Neural cell (in vitro differentiated cells): Measurements from ENCODE around the gene FCN3.

Source experiments
- EP300 ChIP-seq: fragments of 450-650 bp; conservative IDR thresholded peaks from 2 replicates; pipeline ENCODE4 v1.6.1; 2014; ENCODE audit warnings: antibody characterized with exemption, mild to moderate bottlenecking, moderate library complexity; ENCODE audit not compliant: poor library complexity, severe bottlenecking
- EZH2 ChIP-seq: fragments of 200-600, 300-800 bp; shearing (Covaris generic), sonication (generic); IDR thresholded peaks from 2 replicates; pipeline ENCODE4 v1.6.1; 2014; ENCODE audit warnings: antibody characterized with exemption, low read length, borderline replicate concordance, mild to moderate bottlenecking; ENCODE audit not compliant: insufficient read depth, poor library complexity, severe bottlenecking
- MXI1 ChIP-seq: fragments of 450-650 bp; conservative IDR thresholded peaks from 2 replicates; pipeline ENCODE4 v1.6.1; 2014; ENCODE audit warnings: antibody characterized with exemption, mild to moderate bottlenecking; ENCODE audit not compliant: poor library complexity, severe bottlenecking
- POLR2AphosphoS5 ChIP-seq: IDR thresholded peaks from 2 replicates; pipeline ENCODE4 v1.6.1; 2012
- RAD21 ChIP-seq: fragments of 450-650 bp; conservative IDR thresholded peaks from 2 replicates; pipeline ENCODE4 v1.6.1; 2014; ENCODE audit warnings: antibody characterized with exemption, mild to moderate bottlenecking, moderate library complexity
- SMC3 ChIP-seq: fragments of 450-650 bp; conservative IDR thresholded peaks from 2 replicates; pipeline ENCODE4 v1.6.1; 2014; ENCODE audit warnings: antibody characterized with exemption, mild to moderate bottlenecking, moderate library complexity; ENCODE audit not compliant: poor library complexity
- TAF1 ChIP-seq: IDR thresholded peaks from 2 replicates; pipeline ENCODE4 v1.6.1; 2012; ENCODE audit warnings: low read depth
- TF ChIP-seq, protein P1 (sequence below): fragments of 450-650 bp; IDR thresholded peaks from 2 replicates; pipeline ENCODE4 v1.5.1; 2014; ENCODE audit warnings: antibody characterized with exemption, mild to moderate bottlenecking, moderate library complexity; ENCODE audit not compliant: poor library complexity, severe bottlenecking
- TF ChIP-seq, protein P2 (sequence below): IDR thresholded peaks from 2 replicates; pipeline ENCODE4 v1.6.1; 2012; ENCODE audit warnings: borderline replicate concordance

GRCh38 chr1:27397749-27398148 lies 23.1 kb upstream of the FCN3 start:
- TF ChIP-seq, protein P1, sequence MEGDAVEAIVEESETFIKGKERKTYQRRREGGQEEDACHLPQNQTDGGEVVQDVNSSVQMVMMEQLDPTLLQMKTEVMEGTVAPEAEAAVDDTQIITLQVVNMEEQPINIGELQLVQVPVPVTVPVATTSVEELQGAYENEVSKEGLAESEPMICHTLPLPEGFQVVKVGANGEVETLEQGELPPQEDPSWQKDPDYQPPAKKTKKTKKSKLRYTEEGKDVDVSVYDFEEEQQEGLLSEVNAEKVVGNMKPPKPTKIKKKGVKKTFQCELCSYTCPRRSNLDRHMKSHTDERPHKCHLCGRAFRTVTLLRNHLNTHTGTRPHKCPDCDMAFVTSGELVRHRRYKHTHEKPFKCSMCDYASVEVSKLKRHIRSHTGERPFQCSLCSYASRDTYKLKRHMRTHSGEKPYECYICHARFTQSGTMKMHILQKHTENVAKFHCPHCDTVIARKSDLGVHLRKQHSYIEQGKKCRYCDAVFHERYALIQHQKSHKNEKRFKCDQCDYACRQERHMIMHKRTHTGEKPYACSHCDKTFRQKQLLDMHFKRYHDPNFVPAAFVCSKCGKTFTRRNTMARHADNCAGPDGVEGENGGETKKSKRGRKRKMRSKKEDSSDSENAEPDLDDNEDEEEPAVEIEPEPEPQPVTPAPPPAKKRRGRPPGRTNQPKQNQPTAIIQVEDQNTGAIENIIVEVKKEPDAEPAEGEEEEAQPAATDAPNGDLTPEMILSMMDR, result no peak
- TF ChIP-seq EP300, result no peak
- TF ChIP-seq POLR2AphosphoS5, result peak; percentile 1
- no peak for TF ChIP-seq RAD21
- TF ChIP-seq EZH2, result no peak
- TF ChIP-seq TAF1, result no peak
- TF ChIP-seq, protein P2, sequence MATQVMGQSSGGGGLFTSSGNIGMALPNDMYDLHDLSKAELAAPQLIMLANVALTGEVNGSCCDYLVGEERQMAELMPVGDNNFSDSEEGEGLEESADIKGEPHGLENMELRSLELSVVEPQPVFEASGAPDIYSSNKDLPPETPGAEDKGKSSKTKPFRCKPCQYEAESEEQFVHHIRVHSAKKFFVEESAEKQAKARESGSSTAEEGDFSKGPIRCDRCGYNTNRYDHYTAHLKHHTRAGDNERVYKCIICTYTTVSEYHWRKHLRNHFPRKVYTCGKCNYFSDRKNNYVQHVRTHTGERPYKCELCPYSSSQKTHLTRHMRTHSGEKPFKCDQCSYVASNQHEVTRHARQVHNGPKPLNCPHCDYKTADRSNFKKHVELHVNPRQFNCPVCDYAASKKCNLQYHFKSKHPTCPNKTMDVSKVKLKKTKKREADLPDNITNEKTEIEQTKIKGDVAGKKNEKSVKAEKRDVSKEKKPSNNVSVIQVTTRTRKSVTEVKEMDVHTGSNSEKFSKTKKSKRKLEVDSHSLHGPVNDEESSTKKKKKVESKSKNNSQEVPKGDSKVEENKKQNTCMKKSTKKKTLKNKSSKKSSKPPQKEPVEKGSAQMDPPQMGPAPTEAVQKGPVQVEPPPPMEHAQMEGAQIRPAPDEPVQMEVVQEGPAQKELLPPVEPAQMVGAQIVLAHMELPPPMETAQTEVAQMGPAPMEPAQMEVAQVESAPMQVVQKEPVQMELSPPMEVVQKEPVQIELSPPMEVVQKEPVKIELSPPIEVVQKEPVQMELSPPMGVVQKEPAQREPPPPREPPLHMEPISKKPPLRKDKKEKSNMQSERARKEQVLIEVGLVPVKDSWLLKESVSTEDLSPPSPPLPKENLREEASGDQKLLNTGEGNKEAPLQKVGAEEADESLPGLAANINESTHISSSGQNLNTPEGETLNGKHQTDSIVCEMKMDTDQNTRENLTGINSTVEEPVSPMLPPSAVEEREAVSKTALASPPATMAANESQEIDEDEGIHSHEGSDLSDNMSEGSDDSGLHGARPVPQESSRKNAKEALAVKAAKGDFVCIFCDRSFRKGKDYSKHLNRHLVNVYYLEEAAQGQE, result no peak
- TF ChIP-seq SMC3, result no peak
- TF ChIP-seq MXI1, result no peak
